NT2/D1 (cell line): Measurements from ENCODE around the gene CASK.

ENCODE experiments used
- YY1 ChIP-seq: IDR thresholded peaks from 2 replicates; pipeline ENCODE4 v1.6.1; 2011; ENCODE audit not compliant: insufficient read length, insufficient read depth
- ZNF274 ChIP-seq: IDR thresholded peaks from 2 replicates; pipeline ENCODE4 v1.6.1; 2011; ENCODE audit warnings: mild to moderate bottlenecking, low read depth, low read length

DNA sequence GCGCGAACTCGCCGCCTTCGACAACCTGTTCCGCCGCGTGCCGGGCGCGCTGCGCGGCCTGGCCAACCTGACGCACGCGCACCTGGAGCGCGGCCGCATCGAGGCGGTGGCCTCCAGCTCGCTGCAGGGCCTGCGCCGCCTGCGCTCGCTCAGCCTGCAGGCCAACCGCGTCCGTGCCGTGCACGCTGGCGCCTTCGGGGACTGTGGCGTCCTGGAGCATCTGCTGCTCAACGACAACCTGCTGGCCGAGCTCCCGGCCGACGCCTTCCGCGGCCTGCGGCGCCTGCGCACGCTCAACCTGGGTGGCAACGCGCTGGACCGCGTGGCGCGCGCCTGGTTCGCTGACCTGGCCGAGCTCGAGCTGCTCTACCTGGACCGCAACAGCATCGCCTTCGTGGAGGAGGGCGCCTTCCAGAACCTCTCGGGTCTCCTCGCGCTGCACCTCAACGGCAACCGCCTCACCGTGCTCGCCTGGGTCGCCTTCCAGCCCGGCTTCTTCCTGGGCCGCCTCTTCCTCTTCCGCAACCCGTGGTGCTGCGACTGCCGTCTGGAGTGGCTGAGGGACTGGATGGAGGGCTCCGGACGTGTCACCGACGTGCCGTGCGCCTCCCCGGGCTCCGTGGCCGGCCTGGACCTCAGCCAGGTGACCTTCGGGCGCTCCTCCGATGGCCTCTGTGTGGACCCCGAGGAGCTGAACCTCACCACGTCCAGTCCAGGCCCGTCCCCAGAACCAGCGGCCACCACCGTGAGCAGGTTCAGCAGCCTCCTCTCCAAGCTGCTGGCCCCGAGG, 449.2 kb downstream of the CASK start:
- no peak for TF ChIP-seq ZNF274
- TF ChIP-seq YY1: no peak
